Skeletal muscle satellite cell (primary cell): Measurements from ENCODE around the gene TACC3.

Source experiments
- H3K27me3 ChIP-seq: 2 replicates; pipeline ENCODE4 v1.7.0; 2013; ENCODE audit warnings: low read length; ENCODE audit not compliant: control insufficient read depth, insufficient read depth
- H3K36me3 ChIP-seq: 2 replicates; pipeline ENCODE4 v1.7.0; 2013; ENCODE audit warnings: mild to moderate bottlenecking, control low read depth, low read length; ENCODE audit not compliant: insufficient read depth
- H3K4me1 ChIP-seq: 2 replicates; pipeline ENCODE4 v1.7.0; 2013; ENCODE audit warnings: low read length; ENCODE audit not compliant: control insufficient read depth, insufficient read depth
- H3K4me2 ChIP-seq: 2 replicates; pipeline ENCODE4 v1.7.0; 2013; ENCODE audit warnings: mild to moderate bottlenecking, low read length
- H3K4me3 ChIP-seq: 2 replicates; pipeline ENCODE4 v1.7.0; 2013; ENCODE audit warnings: low read length
- H3K9ac ChIP-seq: 2 replicates; pipeline ENCODE4 v1.7.0; 2013; ENCODE audit warnings: mild to moderate bottlenecking, low read depth, low read length, moderate library complexity
- H3K9me3 ChIP-seq: replicated peaks from 2 replicates; pipeline ENCODE4 v1.7.0; 2013; ENCODE audit warnings: mild to moderate bottlenecking, control low read depth, low read length

Gene TACC3

GRCh38 chr4:1773754-1774153 is 52.4 kb downstream of the TACC3 start:
- H3K4me3 ChIP-seq = no peak overlapping the region
- peaks cover 10% of the 10 kb centered on the region for H3K27me3 ChIP-seq
- H3K4me2 ChIP-seq = no peak overlapping the region
- peaks cover 3% of the 10 kb centered on the region for H3K4me1 ChIP-seq
- no peak overlapping the region for H3K9ac ChIP-seq
- no peaks in the 10 kb centered on the region for H3K9me3 ChIP-seq
- H3K36me3 ChIP-seq = no peaks in the 10 kb centered on the region

GRCh38 chr4:1775731-1776500 is 54.6 kb downstream of the TACC3 start:
- Histone ChIP-seq H3K9ac (no peak overlapping the region), H3K4me2 (no peak overlapping the region), H3K27me3 (peaks cover 10% of the 10 kb centered on the region), H3K36me3 (no peaks in the 10 kb centered on the region), H3K4me3 (no peak overlapping the region), H3K4me1 (peaks cover 3% of the 10 kb centered on the region), H3K9me3 (no peaks in the 10 kb centered on the region)

- Histone ChIP-seq H3K9ac (no peak overlapping the region), H3K27me3 (peaks cover 10% of the 10 kb centered on the region), H3K9me3 (no peaks in the 10 kb centered on the region), H3K4me1 (peaks cover 3% of the 10 kb centered on the region), H3K4me2 (no peak overlapping the region), H3K36me3 (no peaks in the 10 kb centered on the region), H3K4me3 (no peak overlapping the region)
Observed at GRCh38 chr4:1776521-1777161, 55.3 kb downstream of the TACC3 start.

GRCh38 chr4:1777822-1778641 is 56.7 kb downstream of the TACC3 start:
- Histone ChIP-seq H3K9me3 (no peaks in the 10 kb centered on the region), H3K36me3 (no peaks in the 10 kb centered on the region), H3K9ac (no peak overlapping the region), H3K4me1 (peaks cover 3% of the 10 kb centered on the region), H3K4me3 (no peak overlapping the region), H3K27me3 (peaks cover 10% of the 10 kb centered on the region), H3K4me2 (no peak overlapping the region)

GRCh38 chr4:1778642-1779392 is 57.5 kb downstream of the TACC3 start:
- H3K4me2 ChIP-seq = no peak overlapping the region
- H3K4me3 ChIP-seq = no peak overlapping the region
- H3K9ac ChIP-seq = no peak overlapping the region
- no peaks in the 10 kb centered on the region for H3K36me3 ChIP-seq
- peaks cover 3% of the 10 kb centered on the region for H3K4me1 ChIP-seq
- no peaks in the 10 kb centered on the region for H3K9me3 ChIP-seq
- peaks cover 7% of the 10 kb centered on the region for H3K27me3 ChIP-seq

GRCh38 chr4:1779588-1780382 is 58.5 kb downstream of the TACC3 start:
- Histone ChIP-seq H3K27me3 (peaks cover 15% of the 10 kb centered on the region), H3K4me3 (no peak overlapping the region), H3K4me1 (peaks cover 3% of the 10 kb centered on the region)

GRCh38 chr4:1780435-1780834 is 59.1 kb downstream of the TACC3 start:
- Histone ChIP-seq H3K36me3 (no peaks in the 10 kb centered on the region), H3K4me1 (peaks cover 3% of the 10 kb centered on the region), H3K4me2 (no peak overlapping the region), H3K9ac (no peak overlapping the region), H3K27me3 (peaks cover 17% of the 10 kb centered on the region), H3K4me3 (no peak overlapping the region), H3K9me3 (no peaks in the 10 kb centered on the region)

More at GRCh38 chr4:1779588-1780382, 58.5 kb downstream of the TACC3 start:
- no peaks in the 10 kb centered on the region for H3K9me3 ChIP-seq
- H3K9ac ChIP-seq = no peak overlapping the region
- H3K36me3 ChIP-seq = no peaks in the 10 kb centered on the region
- H3K4me2 ChIP-seq = no peak overlapping the region

- Histone ChIP-seq H3K9me3 (no peaks in the 10 kb centered on the region), H3K4me1 (no peaks in the 10 kb centered on the region), H3K36me3 (no peaks in the 10 kb centered on the region), H3K4me2 (no peak overlapping the region), H3K9ac (no peak overlapping the region), H3K4me3 (no peak overlapping the region), H3K27me3 (peaks cover 25% of the 10 kb centered on the region)
Observed at GRCh38 chr4:1783015-1783414, 61.7 kb downstream of the TACC3 start.

- no peak overlapping the region for H3K9ac ChIP-seq
- no peaks in the 10 kb centered on the region for H3K4me1 ChIP-seq
- H3K4me3 ChIP-seq = no peak overlapping the region
- no peak overlapping the region for H3K4me2 ChIP-seq
- peaks cover 25% of the 10 kb centered on the region for H3K27me3 ChIP-seq
- H3K9me3 ChIP-seq = no peaks in the 10 kb centered on the region
- H3K36me3 ChIP-seq = no peaks in the 10 kb centered on the region
Observed at GRCh38 chr4:1783970-1784369, 62.6 kb downstream of the TACC3 start.

GRCh38 chr4:1784395-1784788 is 63.1 kb downstream of the TACC3 start:
- H3K4me3 ChIP-seq = no peak overlapping the region
- H3K9ac ChIP-seq = no peak overlapping the region
- peaks cover 25% of the 10 kb centered on the region for H3K27me3 ChIP-seq
- no peaks in the 10 kb centered on the region for H3K9me3 ChIP-seq
- H3K4me2 ChIP-seq = no peak overlapping the region
- no peaks in the 10 kb centered on the region for H3K4me1 ChIP-seq
- H3K36me3 ChIP-seq = no peaks in the 10 kb centered on the region
